DMS53 treated with DMSO at 0.1 percent for 48 hours (cell line): Measurements from ENCODE around the gene DDX5.
A peak's percentile ranks its signal among the peaks of the same experiment; 100 is the strongest.
"Not testable (repeated sequence)": the region's sequence is repeated elsewhere in the genome, so short reads cannot be mapped to it uniquely, and the experiment has no call there.

Source experiments
- DNase-seq: peaks from one replicate; lab custom pipeline; 2025; ENCODE audit not compliant: unreplicated experiment; lab: John Stamatoyannopoulos, UW

DDX5 gene

GRCh38 chr17:64494121-64494520, 12.0 kb downstream of the DDX5 start:
- no peak for DNase-seq

GRCh38 chr17:64492481-64493109, 13.5 kb downstream of the DDX5 start:
- no peak for DNase-seq

GRCh38 chr17:64491994-64492393, 14.1 kb downstream of the DDX5 start:
- no peak for DNase-seq

- peak; percentile 15 for DNase-seq
Measured at GRCh38 chr17:64491034-64491860, 14.8 kb downstream of the DDX5 start.

GRCh38 chr17:64488301-64488700, 17.8 kb downstream of the DDX5 start:
- DNase-seq = no peak

- DNase-seq = no peak
Measured at GRCh38 chr17:64484380-64484779, 21.7 kb downstream of the DDX5 start.

GRCh38 chr17:64480951-64481350, 25.1 kb downstream of the DDX5 start:
- no peak for DNase-seq

- no peak for DNase-seq
Measured at GRCh38 chr17:64477849-64478248, 28.2 kb downstream of the DDX5 start.

GRCh38 chr17:64472564-64472963, 33.5 kb downstream of the DDX5 start:
- DNase-seq = no peak

GRCh38 chr17:64471440-64471839, 34.6 kb downstream of the DDX5 start:
- DNase-seq = no peak

- DNase-seq = no peak
Measured at GRCh38 chr17:64470625-64471024, 35.5 kb downstream of the DDX5 start.

- DNase-seq = not testable (repeated sequence)
Measured at GRCh38 chr17:64466834-64467233, 39.3 kb downstream of the DDX5 start.

- DNase-seq = no peak
Measured at GRCh38 chr17:64466019-64466735, 39.9 kb downstream of the DDX5 start.

- no peak for DNase-seq
Measured at GRCh38 chr17:64461788-64462187, 44.3 kb downstream of the DDX5 start.

- DNase-seq = no peak
Measured at GRCh38 chr17:64460955-64461354, 45.1 kb downstream of the DDX5 start.

GRCh38 chr17:64459818-64460217, 46.3 kb downstream of the DDX5 start:
- not testable (repeated sequence) for DNase-seq

- no peak for DNase-seq
Measured at GRCh38 chr17:64459284-64459747, 46.8 kb downstream of the DDX5 start.

- no peak for DNase-seq
Measured at GRCh38 chr17:64458756-64459155, 47.3 kb downstream of the DDX5 start.

GRCh38 chr17:64457156-64457555, 48.9 kb downstream of the DDX5 start:
- no peak for DNase-seq

- no peak for DNase-seq
Measured at GRCh38 chr17:64455993-64456885, 49.9 kb downstream of the DDX5 start.

- DNase-seq = no peak
Measured at GRCh38 chr17:64449545-64449944, 56.5 kb downstream of the DDX5 start.
